Neural crest cell (in vitro differentiated cells): ENCODE results near the gene MYB. TPM values are rescaled to one million over a fixed set of nuclear protein-coding genes. Genes with fewer than 3 reads are reported as not detected.

ENCODE experiments used
- DNase-seq: peaks from one replicate; pipeline ENCODE4 v3.0.0; 2021; ENCODE audit warnings: low read depth, mixed read lengths, low spot score
- H3K27ac Mint-ChIP-seq: one replicate; pipeline ENCODE4 v1.8.0; 2021; ENCODE audit warnings: mild to moderate bottlenecking, mixed read lengths; ENCODE audit not compliant: unreplicated experiment
- H3K27me3 Mint-ChIP-seq: 2 replicates; pipeline ENCODE4 v1.8.0; 2021; ENCODE audit warnings: low read depth, mild to moderate bottlenecking, mixed read lengths
- H3K36me3 Mint-ChIP-seq: 2 replicates; pipeline ENCODE4 v1.8.0; 2021; ENCODE audit warnings: low read depth, mild to moderate bottlenecking, mixed read lengths
- H3K4me1 Mint-ChIP-seq: 2 replicates; pipeline ENCODE4 v1.8.0; 2021; ENCODE audit warnings: mixed read lengths
- H3K4me3 Mint-ChIP-seq: one replicate; pipeline ENCODE4 v1.8.0; 2021; ENCODE audit warnings: mild to moderate bottlenecking, mixed read lengths
- H3K9me3 Mint-ChIP-seq: 2 replicates; pipeline ENCODE4 v1.8.0; 2021; ENCODE audit warnings: mixed read lengths
- CTCF ChIP-seq: fragments of 200-600 bp; sonication (generic); conservative IDR thresholded peaks from 2 replicates; pipeline ENCODE4 v1.5.0; 2021; ENCODE audit warnings: antibody characterized with exemption, mild to moderate bottlenecking
- total RNA-seq: library from RNA; stranded (reverse); gene quantifications from 2 replicates; pipeline ENCODE4 v1.2.1, GENCODE V29; 2021

MYB gene
- total RNA-seq, 1 donor from 2014 or later, result 6.8 TPM

GRCh38 chr6:135210632-135211305 is 29.7 kb downstream of the MYB start:
- Mint-ChIP-seq H3K4me1 (no peaks in the 10 kb centered on the region), H3K36me3 (peaks cover 20% of the 10 kb centered on the region), H3K9me3 (no peaks in the 10 kb centered on the region), H3K27me3 (no peaks in the 10 kb centered on the region), H3K27ac (no peak overlapping the region), H3K4me3 (no peak overlapping the region)
- no peak for TF ChIP-seq CTCF
- no peak for DNase-seq

GRCh38 chr6:135211306-135211702 is 30.2 kb downstream of the MYB start:
- no peak for DNase-seq

GRCh38 chr6:135212020-135212806 is 31.1 kb downstream of the MYB start:
- H3K9me3 Mint-ChIP-seq, result no peaks in the 10 kb centered on the region
- no peaks in the 10 kb centered on the region for H3K27me3 Mint-ChIP-seq
- no peak overlapping the region for H3K4me3 Mint-ChIP-seq

More at GRCh38 chr6:135211306-135211702, 30.2 kb downstream of the MYB start:
- H3K36me3 Mint-ChIP-seq, result peaks cover 20% of the 10 kb centered on the region
- H3K4me1 Mint-ChIP-seq, result no peaks in the 10 kb centered on the region
- H3K9me3 Mint-ChIP-seq, result no peaks in the 10 kb centered on the region
- H3K4me3 Mint-ChIP-seq, result no peak overlapping the region
- TF ChIP-seq CTCF, result no peak
- no peak overlapping the region for H3K27ac Mint-ChIP-seq
- no peaks in the 10 kb centered on the region for H3K27me3 Mint-ChIP-seq

GRCh38 chr6:135212935-135213334 is 31.8 kb downstream of the MYB start:
- Mint-ChIP-seq H3K9me3 (no peaks in the 10 kb centered on the region), H3K27ac (no peak overlapping the region), H3K4me1 (no peaks in the 10 kb centered on the region), H3K27me3 (no peaks in the 10 kb centered on the region), H3K4me3 (no peak overlapping the region), H3K36me3 (peaks cover 17% of the 10 kb centered on the region)
- no peak for DNase-seq
- no peak for TF ChIP-seq CTCF

More at GRCh38 chr6:135212020-135212806, 31.1 kb downstream of the MYB start:
- Mint-ChIP-seq H3K27ac (no peak overlapping the region), H3K36me3 (peaks cover 20% of the 10 kb centered on the region), H3K4me1 (no peaks in the 10 kb centered on the region)
- DNase-seq, result no peak
- no peak for TF ChIP-seq CTCF

- Mint-ChIP-seq H3K4me1 (no peaks in the 10 kb centered on the region), H3K27me3 (no peaks in the 10 kb centered on the region), H3K27ac (no peak overlapping the region), H3K36me3 (peaks cover 17% of the 10 kb centered on the region), H3K9me3 (no peaks in the 10 kb centered on the region), H3K4me3 (no peak overlapping the region)
- TF ChIP-seq CTCF, result no peak
- no peak for DNase-seq
Observed at GRCh38 chr6:135213616-135214015, 32.5 kb downstream of the MYB start.
